SK-MEL-5 (cell line): ENCODE data around the gene OBSCN. TPM values are rescaled to one million over a fixed set of nuclear protein-coding genes. Genes with fewer than 3 reads are reported as not detected.

Experiments
- DNase-seq: peaks from one replicate; pipeline ENCODE4 v3.0.0-alpha.2; 2016; ENCODE audit warnings: low read depth, low spot score
- in situ Hi-C: cut with HindIII; loops from 2 replicates; pipeline ENCODE4 v1.10.0; 2016; ENCODE audit warnings: low sequenced_read_pairs, high pct_unique_total_duplicates, low pct_unique_long_range_greater_than_20kb
- total RNA-seq: library from RNA; depleted of rRNA; stranded (reverse); fragments of >200 nt; shearing (Covaris generic); gene quantifications from 2 replicates; pipeline ENCODE4 v1.2.3, GENCODE V29; 2014

OBSCN gene
- total RNA-seq, 1 experiment from 2014 or later = 0.98 TPM

GRCh38 chr1:228277491-228278431, 69.9 kb downstream of the OBSCN start:
- in situ Hi-C loops = no loop called here
- no peak for DNase-seq

GRCh38 chr1:228278432-228278941, 70.6 kb downstream of the OBSCN start:
- in situ Hi-C loops = no loop called here
- no peak for DNase-seq

- in situ Hi-C loops = no loop called here
- no peak for DNase-seq
Measured at GRCh38 chr1:228279011-228279721, 71.3 kb downstream of the OBSCN start.

- in situ Hi-C loops = no loop called here
- no peak for DNase-seq
Measured at GRCh38 chr1:228279722-228280105, 71.9 kb downstream of the OBSCN start.

- in situ Hi-C loops = no loop called here
- no peak for DNase-seq
Measured at GRCh38 chr1:228280106-228280901, 72.5 kb downstream of the OBSCN start.

GRCh38 chr1:228280961-228281591, 73.2 kb downstream of the OBSCN start:
- no peak for DNase-seq

GRCh38 chr1:228281631-228282328, 73.9 kb downstream of the OBSCN start:
- in situ Hi-C loops = no loop called here
- no peak for DNase-seq

More at GRCh38 chr1:228280961-228281591, 73.2 kb downstream of the OBSCN start:
- in situ Hi-C loops = no loop called here

GRCh38 chr1:228282329-228283042, 74.6 kb downstream of the OBSCN start:
- in situ Hi-C loops = no loop called here
- no peak for DNase-seq

GRCh38 chr1:228283043-228283371, 75.2 kb downstream of the OBSCN start:
- in situ Hi-C loops = no loop called here
- no peak for DNase-seq

- no peak for DNase-seq
- in situ Hi-C loops = no loop called here
Measured at GRCh38 chr1:228283476-228284147, 75.8 kb downstream of the OBSCN start.

- in situ Hi-C loops = no loop called here
Measured at GRCh38 chr1:228284148-228284495, 76.3 kb downstream of the OBSCN start.

GRCh38 chr1:228284521-228284920, 76.7 kb downstream of the OBSCN start:
- in situ Hi-C loops = no loop called here
- no peak for DNase-seq

More at GRCh38 chr1:228284148-228284495, 76.3 kb downstream of the OBSCN start:
- DNase-seq = no peak

GRCh38 chr1:228285661-228286504, 78.0 kb downstream of the OBSCN start:
- no peak for DNase-seq
- in situ Hi-C loops = no loop called here

- no peak for DNase-seq
- in situ Hi-C loops = no loop called here
Measured at GRCh38 chr1:228286505-228287417, 78.9 kb downstream of the OBSCN start.
